Loucy (cell line): ENCODE data around the gene PKP3.

Experiments
- CTCF ChIP-seq: fragments of 200-600 bp; sonication (generic); conservative IDR thresholded peaks from 2 replicates; pipeline ENCODE4 v1.5.1; 2014; ENCODE audit warnings: mild to moderate bottlenecking, antibody characterized with exemption, low read length
- EZH2phosphoT487 ChIP-seq: fragments of 200-600 bp; IDR thresholded peaks from 2 replicates; pipeline ENCODE4 v1.6.1; 2018; ENCODE audit warnings: antibody characterized with exemption, mild to moderate bottlenecking, moderate library complexity, borderline replicate concordance

- TF ChIP-seq CTCF = no peak
- no peak for TF ChIP-seq EZH2phosphoT487
Measured at GRCh38 chr11:438101-438844, 44.3 kb downstream of the PKP3 start.
